HL-60 (cell line): ENCODE data around the gene LAMTOR5.

Source experiments
- CTCF ChIP-seq: IDR thresholded peaks from one replicate; pipeline ENCODE4 v1.5.1; 2011; ENCODE audit warnings: low read length, control low read depth, inconsistent platforms; ENCODE audit not compliant: insufficient read depth
- GABPA ChIP-seq: IDR thresholded peaks from 2 replicates; pipeline ENCODE4 v1.6.1; 2012; ENCODE audit warnings: low read depth
- POLR2AphosphoS5 ChIP-seq: IDR thresholded peaks from 2 replicates; pipeline ENCODE4 v1.6.1; 2012; ENCODE audit warnings: low read depth
- REST ChIP-seq: IDR thresholded peaks from 2 replicates; pipeline ENCODE4 v1.6.1; 2012; ENCODE audit warnings: low read depth; ENCODE audit not compliant: insufficient replicate concordance

GRCh38 chr1:110409316-110409715, 1.8 kb upstream of the LAMTOR5 start:
- no peak for TF ChIP-seq POLR2AphosphoS5
- TF ChIP-seq CTCF: no peak
- TF ChIP-seq GABPA: no peak
- TF ChIP-seq REST: no peak
